ENCODE data around the gene GNPAT.
A peak's percentile ranks its signal among the peaks of the same experiment; 100 is the strongest.

GNPAT gene

DNA sequence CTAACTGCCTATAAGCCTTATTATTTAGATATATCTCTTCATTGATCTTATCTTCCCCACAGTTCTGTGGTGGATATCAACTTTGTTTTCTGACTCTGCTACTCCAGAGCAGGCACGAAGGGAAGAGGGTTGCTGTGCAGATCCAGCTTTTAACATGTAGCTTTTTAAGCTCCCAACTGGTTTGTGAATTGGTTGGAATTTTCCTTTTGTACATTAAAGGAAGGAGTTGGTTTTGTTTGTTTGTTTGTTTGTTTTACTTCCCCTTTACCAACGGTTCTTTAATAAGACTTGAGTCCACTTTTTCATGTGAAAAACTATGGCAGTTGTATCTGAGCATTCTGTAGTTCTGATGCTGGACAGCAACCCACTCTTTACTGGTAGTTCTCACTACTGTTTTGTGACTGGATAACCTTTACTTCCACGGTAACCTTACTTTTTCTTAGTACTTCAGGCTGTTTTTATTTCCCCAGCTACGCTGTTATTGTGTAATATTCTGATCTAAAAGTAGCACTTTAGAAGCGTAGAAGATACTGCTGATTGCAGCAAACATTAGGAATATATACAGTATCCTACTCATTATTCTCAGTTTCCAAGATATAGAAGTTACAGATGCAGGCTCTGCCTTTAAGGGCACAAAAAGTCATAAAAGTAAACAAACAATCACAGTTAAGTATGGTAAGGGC lies 1.6 kb downstream of the GNPAT start:
- no peak for DNase-seq (ENCODE audit: low spot score)

- no peak for DNase-seq (ENCODE audit: low spot score)
Observed at GRCh38 chr1:231248778-231249177, 7.8 kb downstream of the GNPAT start.

DNA sequence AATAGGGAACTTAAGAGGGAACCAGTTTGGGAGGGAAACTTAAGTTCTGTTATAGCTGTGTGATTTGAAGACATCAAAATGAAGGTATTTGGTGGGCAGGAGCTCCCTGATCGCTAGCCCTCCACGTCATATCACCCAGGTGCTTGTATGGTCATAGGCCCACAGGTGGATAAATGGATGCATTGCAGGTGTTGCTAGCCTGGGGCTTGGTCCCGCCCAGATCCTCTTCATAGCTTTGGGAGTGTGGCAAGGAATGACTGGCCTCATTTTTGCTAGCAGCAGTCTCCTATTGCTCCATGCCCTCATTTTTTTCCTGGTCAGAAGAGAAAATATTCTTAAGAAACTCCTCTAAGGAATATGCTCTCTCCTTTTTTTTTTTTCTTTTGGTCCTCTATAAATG lies 11.3 kb downstream of the GNPAT start:
- DNase-seq (ENCODE audit: low spot score) = no peak

- DNase-seq (ENCODE audit: low spot score) = no peak
Observed at GRCh38 chr1:231260351-231260750, 19.3 kb downstream of the GNPAT start.

- no peak for DNase-seq (ENCODE audit: low spot score)
Observed at GRCh38 chr1:231264642-231265041, 23.6 kb downstream of the GNPAT start.

DNA sequence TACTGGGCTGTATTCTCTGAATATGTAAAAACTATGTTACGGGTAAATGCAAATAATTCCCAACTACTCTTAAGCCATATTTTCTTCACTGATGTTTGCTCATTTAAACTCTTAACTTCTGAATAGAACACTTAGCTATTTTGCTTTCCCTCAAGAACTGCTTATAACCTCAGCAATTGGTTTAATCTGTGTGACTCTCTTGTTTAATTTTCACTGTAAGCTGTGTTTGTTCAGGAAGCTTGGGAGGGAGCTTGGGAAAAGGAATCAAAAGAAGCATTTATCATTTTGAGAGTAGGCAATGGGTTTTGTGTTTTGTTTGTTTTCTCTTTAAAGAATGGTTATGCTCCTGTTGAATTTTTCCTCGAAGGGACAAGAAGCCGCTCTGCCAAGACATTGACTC lies 24.4 kb downstream of the GNPAT start:
- DNase-seq (ENCODE audit: low spot score) = no peak

DNA sequence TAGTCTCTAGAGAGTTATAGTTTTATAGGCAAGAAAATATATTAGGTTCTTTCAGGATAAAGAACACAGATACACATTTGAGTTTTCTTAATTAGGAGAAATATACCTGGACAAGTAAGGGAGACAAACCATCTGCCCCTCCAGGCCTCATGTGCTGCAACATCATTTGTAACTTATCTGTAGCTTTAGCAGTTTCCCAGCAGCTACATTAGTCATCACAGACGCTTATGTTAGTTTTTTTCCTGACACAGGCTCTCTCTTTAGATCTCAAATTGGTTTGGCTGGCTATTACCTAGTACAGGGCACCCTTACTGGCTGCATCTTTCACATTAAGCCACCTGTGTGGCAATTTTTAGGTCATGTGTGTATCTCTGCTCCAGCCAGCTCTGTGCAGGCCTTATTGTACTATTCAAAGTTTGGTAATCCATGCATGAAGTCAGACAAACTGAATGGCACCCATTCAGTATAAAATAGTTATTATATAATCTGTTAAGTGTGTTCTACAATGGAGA lies 25.9 kb downstream of the GNPAT start:
- no peak for DNase-seq (ENCODE audit: low spot score)

DNA sequence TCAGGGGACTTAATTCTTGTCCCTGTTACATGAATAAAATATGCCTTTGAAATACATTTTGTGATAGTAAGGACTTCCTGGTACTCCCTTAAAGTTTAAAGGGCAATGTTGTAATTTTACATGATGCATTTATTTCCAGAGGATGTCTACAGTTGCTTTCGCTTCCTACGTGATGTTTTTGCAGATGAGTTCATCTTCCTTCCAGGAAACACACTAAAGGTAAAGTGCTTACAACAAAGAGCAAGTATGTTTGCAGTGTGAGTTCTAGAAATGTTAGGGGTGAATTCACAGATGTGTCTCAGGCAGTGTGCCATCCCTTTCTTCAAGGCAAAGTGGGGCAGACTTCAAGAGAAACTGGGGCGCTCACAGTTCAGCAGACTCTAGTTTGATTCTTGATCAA lies 31.2 kb downstream of the GNPAT start:
- no peak for DNase-seq (ENCODE audit: low spot score)

GRCh38 chr1:231272880-231273279 lies 31.9 kb downstream of the GNPAT start:
- DNase-seq (ENCODE audit: low spot score) = no peak

GRCh38 chr1:231274119-231274825 lies 33.3 kb downstream of the GNPAT start:
- no peak for DNase-seq (ENCODE audit: low spot score)

DNA sequence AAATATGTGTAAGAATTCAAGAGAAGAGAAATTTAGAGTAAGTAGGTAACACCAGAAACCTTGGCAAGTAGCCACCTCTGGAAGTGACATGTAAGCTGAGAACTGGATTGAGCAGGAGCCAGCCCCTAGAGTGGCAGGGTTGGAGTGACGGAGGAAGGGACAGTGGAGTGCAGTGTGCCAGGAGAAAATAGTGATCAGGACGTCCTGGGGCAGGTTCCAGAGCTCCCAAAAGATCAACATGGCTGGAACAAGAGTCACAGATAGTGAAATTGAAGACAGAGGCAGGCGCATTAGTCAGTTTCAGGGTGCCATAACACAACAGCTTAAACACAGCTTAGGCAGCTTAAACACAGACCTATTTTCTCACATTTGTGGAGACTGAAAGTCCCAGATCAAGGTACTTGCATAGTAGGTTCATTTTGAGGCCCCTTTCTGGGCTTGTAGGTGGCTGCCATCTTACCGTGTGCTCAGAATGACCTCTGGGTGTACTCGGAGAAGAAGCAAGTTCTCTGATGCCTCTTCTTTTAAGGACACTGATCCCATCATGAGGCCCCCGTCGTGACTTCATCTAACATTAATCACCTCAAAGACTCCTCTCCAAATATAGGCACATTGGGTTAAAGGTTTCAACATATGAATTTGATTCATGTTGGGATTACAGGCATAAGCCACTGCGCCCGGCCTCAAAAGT lies 37.2 kb downstream of the GNPAT start:
- no peak for DNase-seq (ENCODE audit: low spot score)

DNA sequence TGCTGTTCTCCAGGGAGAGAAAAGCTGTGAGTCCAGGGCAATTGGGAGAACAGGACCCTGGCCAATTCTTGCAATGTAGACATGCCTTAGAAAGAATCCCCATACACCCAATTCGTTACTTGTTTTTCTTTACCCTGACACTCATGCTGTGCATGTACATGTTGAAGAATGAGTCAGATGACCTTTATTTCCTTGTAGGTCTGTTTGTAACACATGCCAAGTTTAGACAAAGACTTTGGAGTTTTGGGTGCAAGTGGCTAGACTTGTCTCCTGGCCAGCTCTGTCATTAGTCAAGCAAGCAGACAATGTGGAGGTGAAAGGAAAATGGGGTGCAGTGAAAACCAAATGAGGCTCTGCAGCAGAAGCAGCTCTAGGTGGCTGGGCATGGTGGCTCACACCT lies 38.1 kb downstream of the GNPAT start:
- no peak for DNase-seq (ENCODE audit: low spot score)

DNA sequence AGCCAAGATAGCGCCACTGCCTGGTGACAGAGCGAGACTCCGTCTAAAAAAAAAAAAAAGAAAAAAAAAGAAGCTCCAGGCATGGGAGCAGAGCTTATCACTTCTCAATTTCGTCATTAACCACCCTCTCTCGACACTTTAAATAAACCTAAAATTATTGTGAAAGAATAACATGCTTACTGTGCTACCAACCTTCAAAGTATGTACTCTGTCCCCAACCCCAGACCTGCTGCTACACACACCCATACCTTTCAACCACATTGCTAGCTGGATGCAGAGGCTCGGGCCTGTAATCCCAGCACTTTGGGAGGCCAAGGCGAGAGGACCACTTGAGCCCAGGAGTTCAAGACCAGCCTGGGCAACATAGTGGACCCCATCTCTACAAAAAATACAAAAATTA lies 38.7 kb downstream of the GNPAT start:
- DNase-seq (ENCODE audit: low spot score) = no peak

DNA sequence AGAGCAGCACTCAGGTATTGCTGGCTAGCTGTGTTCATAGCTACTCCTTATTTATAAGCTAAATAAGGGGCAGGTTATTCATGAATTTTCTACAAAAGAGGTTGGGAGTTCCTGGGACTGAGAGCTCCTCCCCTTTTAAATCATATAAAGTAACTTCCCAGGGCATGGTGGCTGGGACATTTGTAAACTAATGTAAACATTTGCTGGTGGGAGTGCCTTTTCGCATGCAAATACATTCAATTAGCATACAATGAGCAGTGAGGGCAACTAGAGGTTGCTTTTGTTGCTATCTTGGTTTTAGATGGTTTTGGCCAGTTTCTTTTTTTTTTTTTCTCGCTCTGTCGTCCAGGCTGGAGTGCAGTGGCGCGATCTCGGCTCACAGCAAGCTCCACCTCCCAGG lies 43.4 kb downstream of the GNPAT start:
- DNase-seq (ENCODE audit: low spot score) = no peak

- no peak for DNase-seq (ENCODE audit: low spot score)
Observed at GRCh38 chr1:231286603-231287002, 45.6 kb downstream of the GNPAT start.

GRCh38 chr1:231295938-231296337 lies 54.9 kb downstream of the GNPAT start:
- DNase-seq (ENCODE audit: low spot score) = no peak

DNA sequence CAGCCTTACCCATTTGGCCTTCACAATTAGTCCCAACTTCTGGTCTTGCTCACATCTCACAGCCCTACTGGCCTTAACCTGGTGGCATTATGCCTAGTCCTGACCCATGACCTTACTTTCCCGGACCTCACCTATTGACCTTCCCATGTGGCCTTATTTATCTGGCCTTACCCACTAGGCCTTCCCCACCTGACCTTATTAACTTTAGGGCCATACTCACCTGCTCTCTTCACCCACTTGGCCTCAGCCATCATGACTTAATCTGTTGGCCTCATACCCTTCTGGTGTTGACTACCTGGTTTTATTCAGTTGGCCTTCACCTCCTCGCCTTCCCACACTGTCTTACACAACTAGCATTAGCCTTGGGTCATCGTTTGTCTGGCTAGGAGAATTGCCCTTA lies 61.0 kb downstream of the GNPAT start:
- no peak for DNase-seq (ENCODE audit: low spot score)

DNA sequence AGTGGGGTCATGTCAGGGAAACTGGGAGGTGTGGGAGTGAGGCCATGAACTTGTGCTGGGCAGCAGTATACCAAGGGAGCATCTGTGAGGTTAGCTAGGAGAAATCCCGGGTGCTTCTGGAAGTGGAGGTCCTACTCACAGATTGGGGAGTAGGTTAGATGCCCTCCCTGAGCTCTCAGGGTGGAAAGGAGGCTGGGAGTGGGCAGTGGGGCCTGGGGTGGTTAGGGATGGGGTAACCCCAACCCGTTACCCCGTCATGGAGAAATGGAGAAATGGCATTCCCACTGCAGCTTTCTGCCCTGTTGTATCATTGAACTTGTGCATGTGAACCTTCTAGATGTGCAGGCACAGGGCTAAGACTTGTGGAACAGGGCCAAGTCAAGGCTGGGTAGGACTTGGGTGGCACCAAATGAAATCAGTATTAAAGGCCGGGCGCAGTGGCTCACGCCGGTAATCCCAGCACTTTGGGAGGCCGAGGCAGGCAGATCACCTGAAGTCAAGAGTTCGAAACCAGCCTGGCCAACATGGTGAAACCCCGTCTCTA lies 69.5 kb downstream of the GNPAT start:
- no peak for DNase-seq (ENCODE audit: low spot score)

- DNase-seq (ENCODE audit: low spot score) = no peak
Observed at GRCh38 chr1:231311720-231312431, 70.9 kb downstream of the GNPAT start.

DNA sequence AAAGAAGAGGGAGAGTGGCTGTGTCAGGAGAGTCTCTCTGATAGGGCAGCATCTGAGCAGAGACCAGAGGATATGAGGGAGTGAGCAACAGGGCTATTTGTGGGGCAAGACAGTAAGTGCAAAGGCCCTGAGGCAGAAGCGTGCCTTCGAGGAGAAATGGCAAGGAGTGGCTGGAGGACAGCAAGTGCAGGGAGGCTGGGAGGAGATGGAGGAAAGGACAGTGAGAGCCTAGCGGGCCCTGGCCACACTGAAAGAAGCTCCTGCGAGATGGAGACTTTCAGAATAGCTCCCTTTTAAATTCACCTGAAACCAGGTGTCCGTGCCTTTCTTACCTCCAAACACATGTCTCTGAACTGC lies 71.4 kb downstream of the GNPAT start:
- DNase-seq (ENCODE audit: low spot score) = no peak

GRCh38 chr1:231313661-231314060 lies 72.6 kb downstream of the GNPAT start:
- DNase-seq (ENCODE audit: low spot score) = no peak

- peak; percentile 9 for DNase-seq (ENCODE audit: low spot score)
Observed at GRCh38 chr1:231315887-231316286, 74.9 kb downstream of the GNPAT start.

Data from LoVo (cell line).